ENCODE results near the gene CD247.

GRCh38 chr1:167500283-167500860 lies 18.0 kb downstream of the CD247 start:
- TF ChIP-seq CTCF (conservative IDR thresholded peaks at IDR 0.05; ENCODE audit: low read depth, low read length), result no peak
- no peak for TF ChIP-seq POLR2A (IDR thresholded peaks at IDR 0.05; ENCODE audit: low read depth, low read length)
- TF ChIP-seq RAD21 (IDR thresholded peaks at IDR 0.05; ENCODE audit: low read length), result no peak
- TF ChIP-seq MAFK (IDR thresholded peaks at IDR 0.05; ENCODE audit: low read depth, low read length), result no peak
- TF ChIP-seq BHLHE40 (IDR thresholded peaks at IDR 0.05; ENCODE audit: low read depth, low read length), result no peak
- TF ChIP-seq SMC3 (IDR thresholded peaks at IDR 0.05; ENCODE audit: low read depth, low read length), result no peak
- no peak for TF ChIP-seq MXI1 (IDR thresholded peaks at IDR 0.05; ENCODE audit: borderline replicate concordance, low read depth, low read length)
- TF ChIP-seq CEBPB (IDR thresholded peaks at IDR 0.05; ENCODE audit: low read depth, low read length), result no peak
- no peak for TF ChIP-seq CHD1 (IDR thresholded peaks at IDR 0.05; ENCODE audit: low read depth, low read length)
- TF ChIP-seq MAZ (IDR thresholded peaks at IDR 0.05; ENCODE audit: borderline replicate concordance, low read depth, low read length), result no peak
- no peak for TF ChIP-seq USF2 (IDR thresholded peaks at IDR 0.05; ENCODE audit: low read depth, low read length)
- no peak for TF ChIP-seq RFX5 (IDR thresholded peaks at IDR 0.05; ENCODE audit: low read depth, low read length)
